ENCODE measurements around the gene ZNF516.

Gene ZNF516

GRCh38 chr18:76343938-76344569, 151.0 kb downstream of the ZNF516 start:
- DNase-seq (ENCODE audit: low spot score): no peak

GRCh38 chr18:76340410-76340809, 154.6 kb downstream of the ZNF516 start:
- DNase-seq (ENCODE audit: low spot score): no peak

- no peak for DNase-seq (ENCODE audit: low spot score)
Measured at GRCh38 chr18:76339246-76339620, 155.8 kb downstream of the ZNF516 start.

GRCh38 chr18:76338619-76339245, 156.3 kb downstream of the ZNF516 start:
- DNase-seq (ENCODE audit: low spot score): no peak

GRCh38 chr18:76338088-76338487, 157.0 kb downstream of the ZNF516 start:
- no peak for DNase-seq (ENCODE audit: low spot score)

GRCh38 chr18:76335859-76336640, 159.0 kb downstream of the ZNF516 start:
- no peak for DNase-seq (ENCODE audit: low spot score)

- DNase-seq (ENCODE audit: low spot score): no peak
Measured at GRCh38 chr18:76328140-76328539, 166.9 kb downstream of the ZNF516 start.

- DNase-seq (ENCODE audit: low spot score): no peak
Measured at GRCh38 chr18:76323891-76324290, 171.2 kb downstream of the ZNF516 start.

GRCh38 chr18:76322686-76323085, 172.4 kb downstream of the ZNF516 start:
- DNase-seq (ENCODE audit: low spot score): no peak

- no peak for DNase-seq (ENCODE audit: low spot score)
Measured at GRCh38 chr18:76319366-76319765, 175.7 kb downstream of the ZNF516 start.

- DNase-seq (ENCODE audit: low spot score): no peak
Measured at GRCh38 chr18:76318607-76319006, 176.4 kb downstream of the ZNF516 start.

GRCh38 chr18:76317136-76317535, 177.9 kb downstream of the ZNF516 start:
- DNase-seq (ENCODE audit: low spot score): no peak

GRCh38 chr18:76315722-76316230, 179.3 kb downstream of the ZNF516 start:
- no peak for DNase-seq (ENCODE audit: low spot score)

- DNase-seq (ENCODE audit: low spot score): no peak
Measured at GRCh38 chr18:76314496-76314895, 180.5 kb downstream of the ZNF516 start.

- no peak for DNase-seq (ENCODE audit: low spot score)
Measured at GRCh38 chr18:76314015-76314414, 181.0 kb downstream of the ZNF516 start.

Data from GM03348 (cell line).